ENCODE results near the gene LPP. TPM values are rescaled to one million over a fixed set of nuclear protein-coding genes. Genes with fewer than 3 reads are reported as not detected.

The LPP gene
- total RNA-seq, 4 donors from 2014 or later = 1,872 to 3,079 (median 2,300) TPM

DNA sequence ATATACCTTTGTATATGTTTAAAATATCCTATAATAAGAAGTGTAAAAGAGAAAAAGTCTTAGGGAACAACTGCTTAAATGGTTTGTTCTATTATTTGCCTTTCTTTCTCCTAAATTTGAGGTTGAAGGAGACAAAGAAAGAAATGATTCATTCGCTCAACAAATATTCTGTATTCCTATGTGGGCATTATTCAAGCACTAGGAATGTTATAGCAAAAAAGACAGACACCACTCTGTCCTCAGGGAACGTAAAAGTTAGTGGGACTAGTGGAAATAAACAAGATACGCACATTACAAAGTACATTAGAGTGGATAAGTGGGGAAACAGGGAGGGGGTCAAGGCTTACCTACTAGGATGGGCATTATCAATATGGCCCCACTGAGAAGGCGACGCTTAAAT is 332.2 kb downstream of the LPP start:
- peaks cover 4 to 29% (median 11%) of the 10 kb centered on the region in 4 donors for H3K36me3 ChIP-seq
- no peak for TF ChIP-seq POLR2AphosphoS5 (IDR thresholded peaks at IDR 0.05)
- TF ChIP-seq, protein P1, sequence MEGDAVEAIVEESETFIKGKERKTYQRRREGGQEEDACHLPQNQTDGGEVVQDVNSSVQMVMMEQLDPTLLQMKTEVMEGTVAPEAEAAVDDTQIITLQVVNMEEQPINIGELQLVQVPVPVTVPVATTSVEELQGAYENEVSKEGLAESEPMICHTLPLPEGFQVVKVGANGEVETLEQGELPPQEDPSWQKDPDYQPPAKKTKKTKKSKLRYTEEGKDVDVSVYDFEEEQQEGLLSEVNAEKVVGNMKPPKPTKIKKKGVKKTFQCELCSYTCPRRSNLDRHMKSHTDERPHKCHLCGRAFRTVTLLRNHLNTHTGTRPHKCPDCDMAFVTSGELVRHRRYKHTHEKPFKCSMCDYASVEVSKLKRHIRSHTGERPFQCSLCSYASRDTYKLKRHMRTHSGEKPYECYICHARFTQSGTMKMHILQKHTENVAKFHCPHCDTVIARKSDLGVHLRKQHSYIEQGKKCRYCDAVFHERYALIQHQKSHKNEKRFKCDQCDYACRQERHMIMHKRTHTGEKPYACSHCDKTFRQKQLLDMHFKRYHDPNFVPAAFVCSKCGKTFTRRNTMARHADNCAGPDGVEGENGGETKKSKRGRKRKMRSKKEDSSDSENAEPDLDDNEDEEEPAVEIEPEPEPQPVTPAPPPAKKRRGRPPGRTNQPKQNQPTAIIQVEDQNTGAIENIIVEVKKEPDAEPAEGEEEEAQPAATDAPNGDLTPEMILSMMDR (IDR thresholded peaks at IDR 0.05) = no peak
- TF ChIP-seq POLR2A (IDR thresholded peaks at IDR 0.05; ENCODE audit: low read depth) = no peak
- TF ChIP-seq EP300 (IDR thresholded peaks at IDR 0.05) = no peak
- H3K9me3 ChIP-seq = no peaks in the 10 kb centered on the region
- peaks cover 22 to 79% (median 67%) of the 10 kb centered on the region in 4 donors for H3K4me1 ChIP-seq
- H3K4me3 ChIP-seq = no peak overlapping the region
- intact Hi-C loops (cut with DNase I) = no loop called here
- H3K27ac ChIP-seq (replicated peaks in 1 of 4) = peak overlapping the region in 1 of 4 donors; percentile 31
- 87% methylated on average over 5 of the region's 5 CpGs for WGBS
- DNase-seq (ENCODE audit: extremely low spot score) = no peak
- no peaks in the 10 kb centered on the region for H3K27me3 ChIP-seq

DNA sequence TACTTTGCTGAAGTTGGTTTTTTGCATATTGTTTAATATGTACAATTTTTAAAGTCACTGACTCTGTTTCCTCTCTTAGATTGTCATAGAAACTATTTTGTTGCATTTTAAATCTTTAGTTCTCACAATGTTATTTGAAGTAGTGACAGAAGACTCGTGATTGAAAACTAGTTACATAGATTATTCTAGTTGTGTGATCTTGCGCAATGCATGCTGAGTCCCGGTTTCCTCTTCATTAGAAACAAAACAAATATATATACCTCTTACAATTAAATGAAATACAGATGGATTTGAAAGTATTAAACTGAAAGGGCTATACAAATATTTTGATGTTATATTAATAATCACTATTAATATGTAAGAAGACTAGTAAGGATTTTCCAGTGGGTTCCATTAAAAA is 333.0 kb downstream of the LPP start:
- H3K4me3 ChIP-seq = no peak overlapping the region
- no peaks in the 10 kb centered on the region for H3K9me3 ChIP-seq
- peaks cover 22 to 79% (median 67%) of the 10 kb centered on the region in 4 donors for H3K4me1 ChIP-seq
- TF ChIP-seq, protein P1 (IDR thresholded peaks at IDR 0.05) = no peak
- TF ChIP-seq POLR2A (IDR thresholded peaks at IDR 0.05; ENCODE audit: low read depth) (no peak), EP300 (IDR thresholded peaks at IDR 0.05) (no peak), POLR2AphosphoS5 (IDR thresholded peaks at IDR 0.05) (no peak)
- no peak for DNase-seq (ENCODE audit: extremely low spot score)
- 87% methylated on average over 3 of the region's 3 CpGs for WGBS
- intact Hi-C loops (cut with DNase I) = no loop called here
- no peaks in the 10 kb centered on the region for H3K27me3 ChIP-seq
- peaks cover 4 to 34% (median 11%) of the 10 kb centered on the region in 4 donors for H3K36me3 ChIP-seq
- peak overlapping the region; percentile 10 to 46 (median 23) for H3K27ac ChIP-seq (replicated peaks in 1 of 4)

DNA sequence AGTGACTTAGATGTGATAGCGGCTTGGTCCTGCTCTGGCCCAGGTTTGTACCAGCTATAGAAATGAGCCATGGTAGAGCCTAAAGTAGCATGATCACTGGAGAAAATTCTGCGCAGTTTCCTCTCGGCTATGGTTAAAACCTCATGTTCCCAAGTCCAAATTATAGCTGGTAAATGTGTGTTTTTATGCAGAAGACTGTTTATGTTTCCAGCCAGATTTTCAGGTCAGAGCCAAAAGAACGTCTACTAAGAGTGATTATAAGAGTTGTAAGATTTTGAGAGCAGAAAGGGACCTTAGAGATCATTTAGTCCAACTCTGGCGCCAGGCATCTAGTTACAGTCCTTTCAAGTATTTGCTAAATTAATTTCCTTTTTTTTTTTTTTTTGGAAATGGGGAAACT is 333.7 kb downstream of the LPP start:
- peak overlapping the region; percentile 10 to 46 (median 21) for H3K27ac ChIP-seq (replicated peaks in 1 of 4)
- intact Hi-C loops (cut with DNase I) = no loop called here
- H3K4me1 ChIP-seq = peaks cover 15 to 78% (median 65%) of the 10 kb centered on the region in 4 donors
- no peaks in the 10 kb centered on the region for H3K9me3 ChIP-seq
- H3K36me3 ChIP-seq = peaks cover 4 to 34% (median 11%) of the 10 kb centered on the region in 4 donors
- DNase-seq (ENCODE audit: extremely low spot score) = no peak
- no peak overlapping the region for H3K4me3 ChIP-seq
- TF ChIP-seq POLR2AphosphoS5 (IDR thresholded peaks at IDR 0.05) (peak in 1 of 2 donors; percentile 9), EP300 (IDR thresholded peaks at IDR 0.05) (no peak), POLR2A (IDR thresholded peaks at IDR 0.05; ENCODE audit: low read depth) (no peak)
- TF ChIP-seq, protein P1 (IDR thresholded peaks at IDR 0.05) = no peak
- 54% methylated on average over 5 of the region's 5 CpGs for WGBS
- H3K27me3 ChIP-seq = no peaks in the 10 kb centered on the region

DNA sequence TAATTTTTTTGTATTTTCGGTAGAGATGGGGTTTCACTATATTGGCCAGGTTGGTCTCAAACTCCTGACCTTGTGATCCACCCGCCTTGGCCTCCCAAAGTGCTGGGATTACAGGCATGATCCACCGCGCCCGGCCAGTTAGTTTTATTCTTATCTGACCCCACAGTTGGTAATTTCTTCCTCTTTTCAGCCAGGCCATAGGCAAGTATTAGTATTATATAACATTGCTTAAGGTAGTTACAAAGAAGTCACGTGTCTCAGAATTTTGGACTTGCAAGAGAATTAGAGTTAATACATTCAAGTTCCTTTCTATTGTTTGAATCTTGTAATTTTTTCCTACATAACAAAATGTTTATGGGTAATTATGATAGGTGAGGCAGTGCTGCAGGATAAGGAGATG is 334.8 kb downstream of the LPP start:
- Histone ChIP-seq H3K4me1 (peaks cover 9 to 77% (median 57%) of the 10 kb centered on the region in 4 donors), H3K9me3 (no peaks in the 10 kb centered on the region), H3K27ac (replicated peaks in 1 of 4) (peak overlapping the region in 2 of 4 donors; percentile 27 to 46), H3K27me3 (no peaks in the 10 kb centered on the region), H3K4me3 (no peak overlapping the region), H3K36me3 (peaks cover 4 to 36% (median 11%) of the 10 kb centered on the region in 4 donors)
- DNase-seq (ENCODE audit: extremely low spot score) = no peak
- intact Hi-C loops (cut with DNase I) = no loop called here
- WGBS = 86% methylated on average over 6 of the region's 6 CpGs
- TF ChIP-seq EP300 (IDR thresholded peaks at IDR 0.05) = no peak
- TF ChIP-seq, protein P1 (IDR thresholded peaks at IDR 0.05) = no peak
- no peak for TF ChIP-seq POLR2A (IDR thresholded peaks at IDR 0.05; ENCODE audit: low read depth)
- no peak for TF ChIP-seq POLR2AphosphoS5 (IDR thresholded peaks at IDR 0.05)
